Hepatocyte (in vitro differentiated cells): ENCODE data around the gene GINS2. TPM values are rescaled to one million over a fixed set of nuclear protein-coding genes. Genes with fewer than 3 reads are reported as not detected.

Experiments used
- DNase-seq: peaks from one replicate; pipeline ENCODE4 v3.0.0-alpha.2; 2016; ENCODE audit warnings: low spot score
- H2AFZ ChIP-seq: fragments of 200-600 bp; sonication (generic); 2 replicates; pipeline ENCODE4 v1.6.0; 2016; ENCODE audit warnings: antibody characterized with exemption, mild to moderate bottlenecking
- H3K27ac ChIP-seq: fragments of 200-600 bp; sonication (generic); 2 replicates; pipeline ENCODE4 v1.5.1; 2016; ENCODE audit warnings: mild to moderate bottlenecking
- H3K27me3 ChIP-seq: fragments of 200-600 bp; sonication (generic); 2 replicates; pipeline ENCODE4 v1.6.1; 2016
- H3K36me3 ChIP-seq: fragments of 200-600 bp; sonication (generic); replicated peaks from 2 replicates; pipeline ENCODE4 v1.5.1; 2016; ENCODE audit warnings: low read depth; ENCODE audit not compliant: insufficient read depth
- H3K4me1 ChIP-seq: fragments of 200-600 bp; sonication (generic); 2 replicates; pipeline ENCODE4 v1.5.1; 2016; ENCODE audit warnings: mild to moderate bottlenecking, moderate library complexity; ENCODE audit not compliant: insufficient read depth
- H3K4me2 ChIP-seq: fragments of 200-600 bp; sonication (generic); 2 replicates; pipeline ENCODE4 v1.6.0; 2016
- H3K4me3 ChIP-seq: fragments of 200-600 bp; sonication (generic); 2 replicates; pipeline ENCODE4 v1.5.1; 2016; ENCODE audit warnings: mild to moderate bottlenecking
- H3K79me2 ChIP-seq: fragments of 200-600 bp; sonication (generic); 2 replicates; pipeline ENCODE4 v1.6.0; 2017; ENCODE audit warnings: mild to moderate bottlenecking
- H3K9me2 ChIP-seq: fragments of 200-600 bp; sonication (generic); replicated peaks from 2 replicates; pipeline ENCODE4 v1.6.0; 2017; ENCODE audit warnings: mild to moderate bottlenecking; ENCODE audit not compliant: insufficient read depth
- H3K9me3 ChIP-seq: fragments of 200-600 bp; sonication (generic); 2 replicates; pipeline ENCODE4 v1.5.1; 2016; ENCODE audit warnings: low read depth, mild to moderate bottlenecking
- H4K20me1 ChIP-seq: fragments of 200-600 bp; sonication (generic); 2 replicates; pipeline ENCODE4 v1.6.0; 2016; ENCODE audit warnings: mild to moderate bottlenecking; ENCODE audit not compliant: insufficient read depth, poor library complexity, severe bottlenecking
- CTCF ChIP-seq: fragments of 200-600 bp; sonication (generic); IDR thresholded peaks from 2 replicates; pipeline ENCODE4 v1.5.1; 2016; ENCODE audit warnings: antibody characterized with exemption, mild to moderate bottlenecking; ENCODE audit not compliant: poor library complexity
- EZH2 ChIP-seq: fragments of 200-600 bp; sonication (generic); IDR thresholded peaks from 2 replicates; pipeline ENCODE4 v1.6.1; 2016; ENCODE audit warnings: antibody characterized with exemption, mild to moderate bottlenecking, borderline replicate concordance
- EZH2phosphoT487 ChIP-seq: fragments of 200-600 bp; sonication (generic); IDR thresholded peaks from one replicate; pipeline ENCODE4 v1.6.1; 2018; ENCODE audit warnings: antibody characterized with exemption, mild to moderate bottlenecking, low read depth, moderate library complexity; ENCODE audit not compliant: unreplicated experiment, severe bottlenecking
- WGBS: methylation state at CpG from one replicate; pipeline ENCODE4 v1.1.6; 2016; ENCODE audit warnings: low lambda C conversion rate; ENCODE audit errors: missing lambda C conversion rate; 5-methylcytosine and 5-hydroxymethylcytosine counted together
- polyA plus RNA-seq: library from polyadenylated mRNA; unstranded; fragments of >200 nt; fragmentation: Nextera tagmentation; extraction: Ambion mirVana; gene quantifications from 2 replicates; pipeline ENCODE4 v1.2.1, GENCODE V29; 2016
- total RNA-seq: library from RNA; depleted of rRNA; stranded (reverse); fragments of >200 nt; gene quantifications from 2 replicates; pipeline ENCODE4 v1.2.3, GENCODE V29; 2014

GINS2 gene
- total and polyA plus RNA-seq, 2 experiments from 2014 or later = 6.3 to 7.5 TPM

DNA sequence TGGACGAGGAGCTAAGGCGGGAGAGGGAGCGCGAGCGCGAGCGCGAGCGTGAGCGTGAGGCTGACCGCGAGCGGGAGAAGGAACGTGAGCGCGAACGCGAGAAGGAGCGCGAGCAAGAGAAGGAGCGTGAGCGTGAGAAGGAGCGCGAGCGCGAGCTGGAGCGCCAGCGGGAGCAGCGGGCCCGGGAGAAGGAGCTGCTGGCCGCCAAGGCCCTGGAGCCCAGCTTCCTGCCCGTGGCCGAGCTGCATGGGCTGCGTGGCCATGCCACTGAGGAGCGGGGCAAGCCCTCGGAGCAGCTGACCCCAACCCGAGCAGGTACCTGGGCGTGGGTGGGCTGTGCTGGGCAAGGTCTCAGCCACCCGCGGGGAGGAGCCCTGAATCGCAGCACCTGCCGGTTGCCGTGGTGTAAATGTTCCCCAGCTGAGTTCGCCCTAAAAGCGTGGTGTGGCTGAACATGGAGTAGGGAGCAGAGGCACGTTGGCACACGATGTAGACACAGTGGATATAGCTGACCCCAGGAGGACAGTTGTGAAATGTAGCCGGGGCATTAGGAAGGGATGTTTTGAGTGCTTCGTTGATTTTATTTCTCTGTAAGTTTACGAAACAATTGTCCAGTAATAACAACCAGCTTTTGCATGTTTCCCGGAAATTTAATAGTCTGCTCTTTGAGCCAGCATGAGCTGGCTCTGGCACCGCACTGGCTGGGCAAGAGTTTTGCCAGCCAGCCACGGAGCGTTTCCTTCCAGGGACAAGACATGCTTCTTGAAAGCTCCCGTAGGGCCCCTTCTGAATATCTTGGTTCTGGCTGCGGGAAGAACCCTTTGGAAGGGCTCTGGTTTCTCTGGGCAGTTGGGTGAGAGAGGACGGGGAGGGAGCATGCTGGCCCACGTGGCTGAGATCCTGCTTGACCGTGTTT, 32.1 kb downstream of the GINS2 start:
- whole genome bisulfite sequencing = 89% methylated on average over 59 of the region's 59 CpGs
- no peaks in the 10 kb centered on the region for H3K36me3 ChIP-seq
- H2AFZ ChIP-seq = no peak overlapping the region
- H3K27me3 ChIP-seq = no peaks in the 10 kb centered on the region
- no peaks in the 10 kb centered on the region for H3K9me3 ChIP-seq
- H4K20me1 ChIP-seq = peaks cover 34% of the 10 kb centered on the region
- H3K9me2 ChIP-seq = no peaks in the 10 kb centered on the region
- H3K4me3 ChIP-seq = no peak overlapping the region
- TF ChIP-seq CTCF (no peak), EZH2 (no peak), EZH2phosphoT487 (no peak)
- peak; percentile 45 for DNase-seq
- H3K27ac ChIP-seq = peak overlapping the region; percentile 57
- H3K4me2 ChIP-seq = no peak overlapping the region
- H3K4me1 ChIP-seq = peaks cover 10% of the 10 kb centered on the region
- H3K79me2 ChIP-seq = peaks cover 7% of the 10 kb centered on the region

DNA sequence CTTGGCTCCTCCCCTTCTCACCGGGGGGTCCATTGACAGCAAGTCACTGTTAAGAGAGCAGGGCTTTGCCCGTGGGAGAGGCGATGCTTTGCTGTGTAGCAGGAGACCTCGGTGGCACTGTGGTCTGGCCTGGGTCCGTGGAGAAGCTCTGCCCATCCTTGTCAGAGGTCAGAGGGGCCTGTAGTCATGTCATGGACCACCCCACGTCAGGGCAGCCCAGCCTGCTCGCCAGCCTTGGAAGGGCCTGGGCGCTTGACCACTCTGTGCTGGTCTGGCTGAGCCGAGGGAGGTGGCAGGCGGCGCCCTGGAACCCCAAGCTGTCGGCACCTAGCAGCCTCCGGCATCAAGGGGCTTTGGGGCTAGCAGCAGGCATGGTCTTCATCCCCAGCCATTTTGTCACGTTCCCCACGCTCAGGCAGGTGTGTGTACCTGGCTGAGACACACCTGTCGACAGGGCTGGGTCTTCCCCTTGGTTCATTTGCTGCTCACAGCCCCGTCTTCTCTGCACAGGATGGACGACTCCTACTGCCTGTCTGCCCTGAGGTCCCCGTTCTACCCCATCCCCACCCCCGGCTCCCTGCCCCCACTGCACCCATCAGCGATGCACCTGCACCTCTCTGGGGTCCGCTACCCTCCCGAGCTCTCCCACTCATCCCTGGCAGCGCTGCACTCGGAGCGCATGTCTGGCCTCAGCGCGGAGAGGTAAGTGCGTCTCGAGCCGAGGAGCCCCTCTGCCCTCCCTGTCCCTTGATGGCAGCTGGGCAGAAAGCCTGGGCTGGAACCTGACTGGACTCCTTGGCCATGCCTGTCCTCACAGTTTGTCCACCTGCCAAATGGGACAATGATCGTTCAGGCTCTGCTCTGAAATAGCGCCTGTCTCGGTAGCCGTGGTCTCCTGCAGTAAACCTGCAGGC, 33.3 kb downstream of the GINS2 start:
- peaks cover 7% of the 10 kb centered on the region for H3K79me2 ChIP-seq
- H4K20me1 ChIP-seq = peaks cover 43% of the 10 kb centered on the region
- H3K27ac ChIP-seq = no peak overlapping the region
- no peak overlapping the region for H2AFZ ChIP-seq
- 92% methylated on average over 34 of the region's 35 CpGs for WGBS
- no peaks in the 10 kb centered on the region for H3K27me3 ChIP-seq
- H3K4me1 ChIP-seq = peaks cover 17% of the 10 kb centered on the region
- no peak overlapping the region for H3K4me2 ChIP-seq
- no peaks in the 10 kb centered on the region for H3K9me2 ChIP-seq
- H3K36me3 ChIP-seq = no peaks in the 10 kb centered on the region
- TF ChIP-seq CTCF (no peak), EZH2 (no peak), EZH2phosphoT487 (no peak)
- DNase-seq = no peak
- H3K4me3 ChIP-seq = no peak overlapping the region
- no peaks in the 10 kb centered on the region for H3K9me3 ChIP-seq

DNA sequence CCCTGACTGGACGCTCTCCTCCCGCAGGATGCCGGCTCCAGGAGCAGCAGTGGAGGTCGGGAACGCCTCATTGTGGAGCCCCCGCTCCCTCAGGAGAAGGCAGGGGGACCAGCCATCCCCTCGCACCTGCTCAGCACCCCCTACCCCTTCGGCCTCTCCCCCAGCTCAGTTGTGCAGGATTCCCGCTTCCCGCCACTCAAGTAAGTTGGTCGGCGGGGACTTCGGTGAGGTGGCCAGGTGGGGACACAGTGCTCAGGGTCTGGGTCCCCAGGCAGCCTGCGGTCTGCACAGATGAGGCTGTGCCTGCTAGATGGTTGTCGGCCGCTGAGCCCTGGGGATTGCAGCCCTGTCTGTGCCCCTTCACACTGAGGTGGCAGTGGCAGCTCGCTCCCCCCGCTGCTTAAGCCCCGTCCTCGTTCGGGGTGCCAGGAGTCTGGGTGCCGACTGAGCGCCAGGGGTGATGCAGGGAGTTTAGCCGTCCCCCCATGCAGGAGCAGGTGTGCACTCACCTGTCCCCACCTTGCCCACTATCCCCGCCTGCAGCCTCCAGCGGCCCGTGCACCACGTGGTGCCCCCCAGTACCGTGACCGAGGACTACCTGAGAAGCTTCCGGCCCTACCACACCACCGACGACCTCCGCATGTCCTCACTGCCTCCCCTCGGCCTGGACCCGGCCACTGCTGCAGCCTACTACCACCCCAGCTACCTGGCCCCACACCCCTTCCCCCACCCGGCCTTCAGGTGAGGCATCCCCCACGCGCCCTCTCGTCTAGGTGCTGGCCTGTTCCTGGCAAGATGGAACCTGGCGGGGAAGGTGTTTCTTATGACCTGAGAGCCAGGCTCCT, 34.3 kb downstream of the GINS2 start:
- H2AFZ ChIP-seq = no peak overlapping the region
- no peaks in the 10 kb centered on the region for H3K9me3 ChIP-seq
- H3K27ac ChIP-seq = no peak overlapping the region
- no peak for DNase-seq
- H3K9me2 ChIP-seq = no peaks in the 10 kb centered on the region
- peaks cover 8% of the 10 kb centered on the region for H3K79me2 ChIP-seq
- H3K4me3 ChIP-seq = no peak overlapping the region
- WGBS = 96% methylated on average over 29 of the region's 41 CpGs
- no peaks in the 10 kb centered on the region for H3K27me3 ChIP-seq
- no peaks in the 10 kb centered on the region for H3K36me3 ChIP-seq
- peaks cover 53% of the 10 kb centered on the region for H4K20me1 ChIP-seq
- H3K4me1 ChIP-seq = peaks cover 17% of the 10 kb centered on the region
- H3K4me2 ChIP-seq = no peak overlapping the region
- TF ChIP-seq EZH2 (no peak), EZH2phosphoT487 (no peak), CTCF (no peak)
